GM19025 (cell line): ENCODE results near the gene ATP6V1G1.
"Not testable (repeated sequence)": the region's sequence is repeated elsewhere in the genome, so short reads cannot be mapped to it uniquely, and the experiment has no call there.

ENCODE experiments used
- ATAC-seq: cut with Tn5 transposase; IDR thresholded peaks from one replicate; pipeline ENCODE4 v1.9.1; 2021; ENCODE audit warnings: mild to moderate bottlenecking, low read depth, moderate library complexity; ENCODE audit not compliant: unreplicated experiment

Gene ATP6V1G1

DNA sequence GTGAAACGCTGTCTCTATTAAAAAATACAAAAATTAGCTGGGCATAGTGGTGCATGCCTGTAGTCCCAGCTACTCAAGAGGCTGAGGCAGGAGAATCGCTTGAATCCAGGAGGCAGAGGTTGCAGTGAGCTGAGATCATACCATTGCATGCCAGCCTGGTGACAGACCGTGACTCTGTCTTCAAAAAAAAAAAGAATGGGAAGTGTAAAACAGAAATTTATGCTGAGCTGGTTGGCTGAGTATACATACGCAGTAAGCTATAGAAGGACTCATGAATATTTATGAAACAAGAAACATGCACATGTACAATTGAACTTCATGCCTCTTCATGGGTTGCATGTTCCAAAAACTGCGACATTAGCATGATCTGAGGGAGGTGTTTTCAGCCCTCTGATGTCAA lies 10.8 kb upstream of the ATP6V1G1 start:
- not testable (repeated sequence) for ATAC-seq

DNA sequence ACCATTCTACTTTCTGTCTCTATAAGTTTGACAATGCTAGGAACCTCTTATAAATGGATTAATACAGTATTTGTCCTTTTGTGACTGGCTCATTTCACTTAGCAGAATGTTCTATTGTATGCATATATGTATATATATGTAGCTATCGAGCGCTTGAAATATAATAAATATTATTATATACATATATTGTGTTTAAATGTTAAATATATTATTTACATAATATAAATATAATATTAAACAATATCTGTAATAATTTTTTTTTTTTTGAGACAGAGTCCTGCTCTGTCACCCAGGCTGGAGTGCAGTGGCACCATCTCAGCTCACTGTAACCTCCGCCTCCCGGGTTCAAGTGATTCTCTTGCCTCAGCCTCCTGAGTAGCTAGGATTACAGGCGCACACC lies 9.4 kb upstream of the ATP6V1G1 start:
- ATAC-seq: not testable (repeated sequence)

DNA sequence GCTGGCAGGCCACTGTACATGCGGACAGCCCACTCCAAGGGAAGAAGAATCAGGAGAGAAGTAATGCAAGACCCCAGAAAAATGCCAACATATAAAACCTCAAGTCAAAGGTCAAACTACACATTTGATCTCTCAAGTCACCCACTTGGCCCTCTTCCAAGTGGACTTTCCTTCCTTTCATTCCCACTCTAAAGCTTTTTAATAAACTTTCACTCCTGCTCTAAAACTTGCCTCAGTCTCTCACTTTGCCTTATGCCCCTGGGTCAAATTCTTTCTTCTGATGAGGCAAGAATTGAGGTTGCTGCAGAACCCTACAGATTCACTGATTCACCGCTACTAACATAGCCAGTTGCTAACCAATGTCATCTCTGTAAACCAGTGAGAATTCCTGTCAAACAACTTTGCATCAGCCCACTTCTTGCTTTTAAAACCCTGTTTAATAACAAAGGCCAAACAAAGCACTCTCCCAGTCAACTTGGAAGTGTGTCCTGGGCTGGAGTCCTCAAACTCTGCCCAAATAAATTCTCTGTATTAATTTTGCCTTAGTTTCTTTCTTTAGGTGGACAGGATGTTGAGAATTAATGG lies 6.9 kb upstream of the ATP6V1G1 start:
- no peak for ATAC-seq

DNA sequence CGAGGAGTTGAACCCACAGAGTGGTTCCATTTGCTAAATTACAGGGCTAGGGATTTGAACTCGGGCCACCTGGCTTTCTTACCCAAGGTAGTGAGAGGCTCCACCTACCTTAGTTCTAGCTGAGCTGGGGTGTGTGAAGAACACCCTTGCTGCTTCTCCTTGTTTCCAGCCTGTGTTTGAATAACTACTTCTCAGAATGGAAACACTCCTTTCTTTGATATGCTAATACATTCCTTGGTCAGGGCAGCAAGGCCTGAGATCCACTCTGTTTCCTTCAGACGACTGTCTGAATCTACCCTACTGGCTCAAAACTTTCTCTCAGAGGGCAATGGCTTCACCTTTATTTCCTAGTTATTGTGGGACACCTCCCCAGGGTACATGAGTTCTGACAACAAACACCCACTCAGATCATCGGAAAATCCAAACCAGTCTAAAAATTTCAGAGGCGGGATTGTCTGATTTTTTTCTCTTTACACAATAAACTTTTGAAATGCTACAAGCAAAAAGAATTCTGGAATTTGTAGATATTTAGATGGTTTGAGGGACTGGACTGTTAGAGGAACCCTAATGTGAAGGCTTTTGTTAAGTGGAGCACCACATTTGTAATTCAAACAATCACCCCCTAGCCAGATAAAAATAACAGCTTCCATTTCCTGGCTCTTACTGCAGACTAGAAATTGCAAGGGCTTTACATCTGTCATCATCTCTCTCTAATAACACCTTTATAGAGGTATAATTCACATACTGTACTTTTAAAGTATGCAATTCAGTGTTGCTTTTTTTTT lies 4.0 kb upstream of the ATP6V1G1 start:
- no peak for ATAC-seq

DNA sequence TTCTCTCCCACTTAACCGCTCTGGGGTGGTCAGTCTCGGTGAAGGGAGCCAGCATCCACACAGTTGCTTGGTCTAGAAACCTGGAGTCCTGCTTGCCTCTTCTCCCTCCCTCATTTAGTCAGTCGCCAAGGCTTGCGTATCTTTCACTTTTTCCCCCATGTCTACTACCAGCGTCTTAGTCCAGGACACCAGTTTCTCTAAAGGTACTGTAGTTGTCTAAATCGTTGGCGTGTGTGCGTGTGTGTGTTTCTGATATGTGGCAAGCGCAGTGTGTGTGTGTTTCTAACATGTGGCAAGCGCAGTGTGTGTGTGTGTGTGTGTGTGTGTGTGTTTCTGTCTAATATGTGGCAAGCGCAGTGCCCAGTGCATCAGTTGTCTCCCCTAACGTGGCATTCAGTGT lies 641 bp downstream of the ATP6V1G1 start:
- ATAC-seq: no peak

DNA sequence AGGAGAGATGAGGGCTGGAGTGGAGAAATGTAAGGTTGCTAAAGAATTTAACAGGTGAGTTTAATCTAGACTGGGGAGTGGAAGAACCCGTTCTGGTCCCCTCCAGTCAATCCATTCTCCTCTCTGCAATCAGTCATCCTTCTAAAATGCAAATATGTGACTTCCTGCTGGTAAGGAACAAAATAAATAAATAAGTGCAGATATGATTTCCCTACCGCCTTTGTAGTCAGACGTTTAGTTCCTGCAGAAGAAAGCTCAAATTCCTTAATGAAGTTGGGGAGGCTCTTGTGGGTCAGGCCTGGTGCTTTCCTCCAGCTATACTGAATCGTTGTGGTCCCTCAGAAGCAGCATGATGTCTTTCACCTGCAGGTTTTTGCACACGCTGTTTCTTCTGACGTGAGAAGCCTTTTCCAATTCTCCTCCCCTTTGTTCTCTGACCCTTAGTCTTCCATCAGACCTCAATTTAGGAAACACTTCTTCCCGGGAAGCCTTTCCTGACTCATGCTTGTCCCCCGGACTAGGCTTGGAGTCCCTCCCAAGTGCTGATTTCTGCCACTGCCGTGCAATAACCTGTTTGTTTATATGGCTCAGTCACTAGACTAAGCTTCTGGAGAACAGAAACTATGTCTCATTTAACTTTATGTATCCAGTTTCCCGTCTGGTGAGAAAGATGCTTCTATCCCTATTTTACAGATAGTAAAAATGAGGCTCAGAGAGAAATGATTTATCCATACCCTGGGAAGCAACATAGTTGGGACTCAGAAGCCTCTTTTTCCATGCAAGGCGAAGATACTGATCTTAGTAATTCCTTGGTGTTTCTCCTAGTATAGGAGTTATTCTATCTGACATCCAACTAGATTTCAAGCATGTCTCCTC lies 1.3 kb downstream of the ATP6V1G1 start:
- ATAC-seq: no peak

DNA sequence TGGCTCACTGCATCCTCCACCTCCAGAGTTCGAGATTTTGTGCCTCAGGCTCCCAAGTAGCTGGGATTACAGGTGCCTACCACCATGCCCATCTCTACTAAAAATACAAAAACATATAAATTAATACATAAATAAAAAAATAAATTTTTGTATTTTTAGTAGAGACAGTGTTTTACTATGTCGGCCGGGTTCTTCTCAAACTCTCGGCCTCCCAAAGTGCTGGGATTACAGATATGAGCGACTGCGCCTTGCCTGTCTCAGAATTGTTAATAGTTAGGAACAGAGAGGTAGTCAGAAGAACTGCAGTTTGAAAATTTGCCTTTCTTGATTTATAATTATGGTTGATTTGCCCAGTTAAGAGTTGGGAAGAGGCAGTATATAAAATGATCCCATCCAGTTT lies 2.8 kb downstream of the ATP6V1G1 start:
- no peak for ATAC-seq

DNA sequence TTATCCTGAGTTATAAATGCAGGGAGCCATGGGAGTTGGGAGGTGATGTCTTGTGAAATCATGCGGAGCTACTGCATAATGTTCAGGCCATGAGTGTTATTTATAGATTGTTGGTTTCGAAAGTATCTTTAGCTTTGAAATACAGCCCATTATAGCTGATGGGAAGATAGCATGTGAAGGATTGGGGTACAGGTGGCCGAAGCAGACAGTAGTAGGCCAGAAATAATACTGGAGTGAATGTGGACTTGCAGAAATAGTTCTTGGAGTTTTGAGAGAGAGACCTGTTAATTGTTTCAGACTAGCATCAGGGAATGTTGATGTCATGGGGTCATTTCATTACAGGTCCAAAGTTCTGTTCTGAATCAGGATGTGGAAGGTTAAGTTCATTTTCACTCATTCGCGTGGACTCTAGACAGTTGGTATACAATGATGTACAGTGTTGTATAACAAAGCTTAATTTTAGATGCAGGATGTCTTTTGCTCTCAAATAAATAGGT lies 3.8 kb downstream of the ATP6V1G1 start:
- no peak for ATAC-seq

DNA sequence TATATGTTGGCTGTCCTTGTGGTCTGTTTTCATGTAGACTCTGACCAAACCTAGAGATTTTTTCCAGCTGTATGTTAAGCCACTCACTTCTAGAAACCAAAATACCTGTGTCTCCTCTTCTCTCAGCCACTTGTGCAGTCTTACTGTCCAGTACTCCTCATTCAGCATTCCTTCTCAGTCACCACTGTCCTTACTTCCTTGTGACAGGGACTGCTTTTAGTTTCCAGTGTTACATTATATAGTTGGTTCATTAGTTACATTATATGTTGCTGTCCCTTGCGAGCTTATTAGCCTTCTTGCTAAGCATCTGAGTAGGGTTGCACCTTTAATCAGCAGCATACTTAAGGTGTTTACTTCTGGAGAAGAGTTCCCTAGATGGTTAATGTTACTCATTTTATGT lies 4.3 kb downstream of the ATP6V1G1 start:
- no peak for ATAC-seq

DNA sequence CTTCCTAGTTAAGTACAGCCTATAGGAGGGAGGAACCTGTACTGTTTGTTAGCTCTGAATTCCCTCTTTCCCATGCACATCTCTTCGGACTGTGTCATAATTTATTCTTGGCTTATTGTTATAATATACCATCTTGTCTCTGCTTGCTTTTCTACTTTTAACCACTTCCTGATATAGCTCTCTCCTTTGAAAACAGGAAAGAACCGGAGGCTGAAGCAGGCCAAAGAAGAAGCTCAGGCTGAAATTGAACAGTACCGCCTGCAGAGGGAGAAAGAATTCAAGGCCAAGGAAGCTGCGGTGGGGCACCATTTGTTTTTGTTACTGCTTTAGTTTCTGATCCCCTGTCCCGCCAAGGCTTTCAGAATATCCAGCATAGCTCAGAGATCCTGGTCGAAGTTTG lies 4.8 kb downstream of the ATP6V1G1 start:
- ATAC-seq: no peak

DNA sequence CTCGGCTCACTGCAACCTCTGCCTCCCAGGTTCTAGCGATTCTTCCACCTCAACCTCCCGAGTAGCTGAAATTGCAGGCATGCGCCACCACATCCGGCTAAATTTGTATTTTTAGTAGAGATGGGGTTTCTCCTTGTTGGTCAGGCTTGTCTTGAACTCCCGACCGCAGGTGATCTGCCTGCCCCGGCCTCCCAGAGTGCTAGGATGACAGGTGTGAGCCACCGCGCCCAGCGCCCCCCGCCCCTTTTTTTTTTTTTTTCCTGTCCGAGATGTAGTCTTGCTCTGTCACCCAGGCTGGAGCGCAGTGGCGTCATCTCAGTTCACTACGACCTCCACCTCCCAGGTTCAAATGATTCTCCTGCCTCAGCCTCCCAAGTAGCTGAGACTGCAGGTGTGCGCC lies 6.6 kb downstream of the ATP6V1G1 start:
- no peak for ATAC-seq

DNA sequence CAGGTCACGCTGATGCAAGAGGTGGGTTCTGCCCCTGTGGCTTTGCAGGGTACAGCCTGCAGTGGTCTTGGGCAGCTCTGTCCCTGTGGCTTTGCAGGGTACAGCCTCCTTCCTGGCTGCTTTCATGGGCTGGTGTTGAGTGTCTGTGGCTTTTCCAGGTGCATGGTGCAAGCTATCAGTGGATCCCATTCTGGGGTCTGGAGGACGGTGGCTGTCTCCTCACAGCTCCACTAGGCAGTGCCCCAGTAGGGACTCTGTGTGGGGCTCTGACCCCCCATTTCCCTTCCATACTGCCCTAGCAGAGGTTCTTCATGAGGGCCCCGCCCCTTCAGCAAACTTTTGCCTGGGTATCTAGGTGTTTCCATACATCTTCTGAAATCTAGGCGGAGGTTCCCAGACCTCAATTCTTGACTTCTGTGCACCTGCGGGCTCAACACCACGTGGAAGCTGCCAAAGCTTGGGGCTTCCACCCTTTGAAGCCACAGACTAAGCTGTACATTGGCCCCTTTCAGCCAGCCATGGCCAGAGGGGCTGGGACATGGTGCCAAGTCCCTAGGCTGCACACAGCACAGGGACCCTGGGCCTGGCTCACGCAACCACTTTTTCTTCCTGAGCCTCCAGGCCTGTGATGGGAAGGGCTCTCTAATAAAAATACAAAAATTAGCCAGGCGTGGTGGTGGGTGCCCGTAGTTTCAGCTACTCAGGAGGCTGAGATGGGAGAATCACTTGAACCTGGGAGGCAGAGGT lies 13.1 kb downstream of the ATP6V1G1 start:
- not testable (repeated sequence) for ATAC-seq

DNA sequence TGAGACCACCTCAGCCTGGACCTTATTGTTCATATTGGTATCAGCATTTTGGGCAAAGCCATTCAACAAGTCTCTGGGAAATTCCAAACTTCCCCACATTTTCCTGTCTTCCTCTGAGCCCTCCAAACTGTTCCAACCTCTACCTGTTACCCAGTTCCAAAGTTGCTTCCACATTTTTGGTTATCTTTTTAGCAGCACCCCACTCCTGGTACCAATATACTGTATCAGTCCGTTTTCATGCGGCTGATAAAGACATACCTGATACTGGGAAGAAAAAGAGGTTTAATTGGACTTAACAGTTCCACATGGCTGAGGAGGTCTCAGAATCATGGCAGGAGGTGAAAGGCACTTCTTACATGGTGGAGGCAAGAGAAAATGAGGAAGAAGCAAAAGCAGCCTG lies 14.2 kb downstream of the ATP6V1G1 start:
- not testable (repeated sequence) for ATAC-seq

DNA sequence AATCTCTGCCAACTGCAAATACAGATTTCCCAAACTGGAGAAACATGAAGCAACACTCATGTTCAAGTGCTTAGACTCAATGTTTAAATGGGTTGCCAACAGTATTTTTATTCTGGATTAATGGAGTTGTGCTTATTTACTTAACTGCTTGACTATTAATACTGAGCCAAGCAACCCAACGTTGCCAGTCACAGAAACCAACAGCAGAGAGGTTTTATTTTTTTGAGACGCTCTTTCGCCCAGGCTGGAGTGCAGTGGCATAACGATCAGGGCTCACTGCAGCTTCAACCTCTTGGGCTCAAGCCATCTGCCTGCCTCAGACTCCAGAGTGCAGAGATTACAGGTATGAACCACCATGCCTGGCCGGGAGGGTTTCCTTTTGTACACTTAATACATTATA lies 15.1 kb downstream of the ATP6V1G1 start:
- ATAC-seq: no peak

DNA sequence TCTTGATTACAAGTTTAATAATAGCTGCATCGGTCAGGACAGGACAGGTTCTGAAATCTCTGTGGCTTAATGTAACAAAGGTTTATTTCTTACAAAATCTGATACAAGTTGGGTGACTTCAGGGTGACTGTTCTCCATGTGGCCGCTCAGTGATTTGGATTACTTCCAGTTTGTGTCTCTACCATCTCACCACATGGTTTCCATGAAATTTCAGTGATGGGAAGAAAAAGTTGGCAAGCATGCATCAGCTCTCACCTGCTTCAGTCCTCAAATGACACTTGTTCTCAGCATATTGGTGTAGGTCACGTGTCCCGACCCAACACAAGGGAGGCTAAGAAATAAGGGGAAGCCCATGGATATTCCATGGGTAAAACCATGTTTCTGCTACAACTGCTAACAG lies 15.7 kb downstream of the ATP6V1G1 start:
- ATAC-seq: no peak

DNA sequence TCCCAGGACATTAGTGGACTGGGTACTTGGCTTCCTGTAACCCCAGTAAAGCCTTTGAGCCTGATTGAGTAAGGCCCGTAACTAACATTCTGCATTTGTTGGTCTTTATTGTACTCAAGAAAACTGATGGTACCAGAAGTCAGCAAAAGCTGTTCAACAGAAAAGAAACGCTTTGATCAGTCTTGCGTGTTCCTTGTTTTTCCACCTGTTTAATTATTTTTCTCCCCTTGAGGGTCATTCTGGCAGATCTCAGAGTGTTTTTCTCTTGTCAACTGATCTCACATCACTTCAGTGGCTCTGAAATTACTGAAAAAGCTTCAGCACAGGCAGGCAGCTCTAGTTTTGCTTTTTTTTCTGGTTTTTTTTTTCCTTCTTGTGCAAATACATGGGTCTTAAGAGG lies 17.4 kb downstream of the ATP6V1G1 start:
- no peak for ATAC-seq

DNA sequence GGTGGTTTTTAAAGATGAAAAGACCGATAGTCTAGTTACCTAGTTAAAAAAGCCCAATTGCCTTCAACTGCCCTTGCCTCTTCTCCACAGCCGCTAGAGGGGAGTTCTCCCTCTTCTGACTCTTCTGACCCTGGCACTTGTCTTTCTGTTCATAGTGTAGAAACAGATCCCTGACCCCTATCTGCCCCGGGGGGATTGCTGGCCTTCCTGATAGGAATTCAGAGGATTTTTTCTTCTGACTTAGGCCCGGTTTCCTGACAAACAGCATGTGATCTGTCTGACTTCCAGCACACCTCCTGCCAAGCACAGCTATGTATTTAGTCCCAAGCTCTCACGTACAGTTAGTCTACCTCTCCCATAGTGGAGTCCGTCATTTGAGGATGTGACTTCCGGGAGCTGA lies 18.5 kb downstream of the ATP6V1G1 start:
- no peak for ATAC-seq

DNA sequence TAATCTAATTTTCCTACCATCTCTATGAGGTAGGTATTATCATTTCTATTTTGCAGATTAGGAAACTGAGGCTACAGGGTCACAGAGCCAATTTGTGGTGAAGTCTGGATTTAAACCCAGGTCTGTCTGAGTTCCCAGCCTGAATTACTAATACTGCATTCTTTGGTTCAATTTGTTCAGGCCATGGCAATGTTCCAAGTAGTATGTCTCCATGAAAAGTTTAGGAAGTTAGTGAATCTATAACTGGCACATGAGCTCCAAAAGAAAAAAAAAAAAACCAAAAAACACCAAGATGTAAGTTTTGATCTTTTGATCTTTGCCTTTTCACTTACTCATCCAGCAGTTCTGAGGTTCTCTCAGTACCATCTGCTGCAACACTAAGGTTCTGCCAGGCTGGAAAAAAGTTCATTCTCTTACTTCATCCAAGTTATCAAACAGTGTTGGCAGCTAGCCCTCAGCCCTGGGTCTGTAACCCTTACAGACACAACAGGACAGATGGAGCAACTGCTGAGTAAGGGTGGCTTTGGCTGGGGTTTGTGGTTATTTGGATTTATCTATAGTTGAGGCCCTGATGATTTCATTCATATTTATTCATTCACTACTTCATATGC lies 19.1 kb downstream of the ATP6V1G1 start:
- no peak for ATAC-seq

DNA sequence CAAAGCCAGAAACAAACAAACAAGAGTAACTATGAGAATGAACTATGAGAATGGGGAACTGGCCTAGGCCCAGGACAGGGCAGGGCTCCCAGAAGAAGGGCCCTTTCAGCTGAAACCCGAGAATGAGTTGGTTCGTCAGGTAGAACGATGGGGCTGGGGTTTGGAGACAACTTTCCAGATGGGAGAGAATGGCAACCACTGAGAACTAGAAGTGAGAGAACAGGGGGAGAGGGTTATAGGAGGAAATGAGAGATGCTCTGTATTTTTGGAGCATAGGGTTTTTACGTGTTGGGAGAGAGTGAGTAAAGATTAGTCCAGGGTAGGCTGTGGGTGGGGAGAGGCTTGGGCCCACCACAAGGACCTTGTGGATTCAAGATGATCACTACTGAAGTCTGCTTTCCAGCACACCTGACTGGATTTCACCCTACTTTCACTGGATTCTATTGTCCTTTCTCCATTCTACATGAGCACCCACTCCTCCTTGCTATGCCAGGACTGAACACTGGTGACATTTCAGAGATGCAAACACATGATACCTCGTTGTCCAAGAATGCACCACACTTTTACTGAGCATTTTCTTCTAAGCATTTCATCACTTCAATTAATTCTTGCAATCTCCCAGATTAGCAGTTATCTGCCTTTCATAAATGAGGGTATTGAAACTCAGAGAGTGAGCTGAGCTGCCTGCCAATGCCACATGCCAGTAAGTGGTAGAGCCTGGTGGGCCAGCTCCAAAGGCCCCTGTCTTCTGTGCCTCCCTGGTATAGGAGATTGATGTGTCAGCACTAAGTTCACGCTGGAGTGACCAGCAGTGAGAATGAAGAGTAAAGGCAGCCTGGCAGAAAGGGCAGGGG lies 20.3 kb downstream of the ATP6V1G1 start:
- peak; percentile 26 for ATAC-seq
